Measurements from ENCODE around the gene B3GNT4. TPM values are rescaled to one million over a fixed set of nuclear protein-coding genes. Genes with fewer than 3 reads are reported as not detected.

The B3GNT4 gene
- total RNA-seq, 4 donors from 2014 or later: 0.24 to 0.37 TPM; not detected in 2

DNA sequence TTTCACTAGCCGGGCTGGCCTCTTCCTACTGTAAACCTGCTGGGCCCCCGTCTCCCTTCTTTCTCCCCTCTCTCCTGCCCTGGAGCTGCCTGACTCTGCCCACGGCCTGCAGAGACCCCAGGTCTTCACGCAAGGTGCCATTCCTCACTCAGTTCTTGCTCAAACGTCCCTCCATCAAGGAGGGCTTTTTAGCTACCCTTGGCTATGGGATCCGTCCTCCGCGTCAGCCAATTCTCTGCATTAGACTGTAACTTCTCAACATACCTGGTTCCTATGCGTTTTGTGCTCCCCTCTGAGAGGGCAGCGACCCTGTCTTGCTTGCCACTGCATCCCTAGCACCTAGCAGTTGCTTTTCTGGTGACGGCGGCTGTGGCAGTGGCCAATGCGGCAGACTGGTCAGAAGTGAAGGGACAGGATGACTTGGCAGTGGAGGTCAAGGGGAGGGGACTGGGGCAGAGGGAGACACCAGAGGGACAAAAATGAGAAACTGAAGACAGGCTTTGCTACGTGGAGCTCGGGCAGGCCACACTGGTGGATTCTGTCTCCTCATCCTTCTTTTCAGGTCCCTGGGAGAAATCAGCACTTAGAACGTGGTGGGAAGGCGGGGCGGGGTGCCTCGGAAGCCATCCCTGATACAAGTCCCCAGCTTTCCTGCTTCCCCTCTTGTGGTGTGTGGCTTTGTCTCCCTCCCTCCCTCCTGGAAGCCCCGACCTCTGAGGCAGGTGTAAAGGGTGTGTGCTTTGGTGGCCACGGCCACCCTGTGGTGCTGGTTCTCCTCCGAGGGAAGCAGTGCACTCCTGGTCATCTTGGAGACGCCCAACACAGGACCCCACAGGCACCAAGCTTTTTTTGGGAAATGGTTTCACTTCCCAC lies 1.8 kb downstream of the B3GNT4 start:
- TF ChIP-seq, protein P1, sequence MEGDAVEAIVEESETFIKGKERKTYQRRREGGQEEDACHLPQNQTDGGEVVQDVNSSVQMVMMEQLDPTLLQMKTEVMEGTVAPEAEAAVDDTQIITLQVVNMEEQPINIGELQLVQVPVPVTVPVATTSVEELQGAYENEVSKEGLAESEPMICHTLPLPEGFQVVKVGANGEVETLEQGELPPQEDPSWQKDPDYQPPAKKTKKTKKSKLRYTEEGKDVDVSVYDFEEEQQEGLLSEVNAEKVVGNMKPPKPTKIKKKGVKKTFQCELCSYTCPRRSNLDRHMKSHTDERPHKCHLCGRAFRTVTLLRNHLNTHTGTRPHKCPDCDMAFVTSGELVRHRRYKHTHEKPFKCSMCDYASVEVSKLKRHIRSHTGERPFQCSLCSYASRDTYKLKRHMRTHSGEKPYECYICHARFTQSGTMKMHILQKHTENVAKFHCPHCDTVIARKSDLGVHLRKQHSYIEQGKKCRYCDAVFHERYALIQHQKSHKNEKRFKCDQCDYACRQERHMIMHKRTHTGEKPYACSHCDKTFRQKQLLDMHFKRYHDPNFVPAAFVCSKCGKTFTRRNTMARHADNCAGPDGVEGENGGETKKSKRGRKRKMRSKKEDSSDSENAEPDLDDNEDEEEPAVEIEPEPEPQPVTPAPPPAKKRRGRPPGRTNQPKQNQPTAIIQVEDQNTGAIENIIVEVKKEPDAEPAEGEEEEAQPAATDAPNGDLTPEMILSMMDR (IDR thresholded peaks at IDR 0.05): no peak
- DNase-seq (ENCODE audit: low spot score) (no peak), ATAC-seq (ENCODE audit: low FRiP score) (no peak)

DNA sequence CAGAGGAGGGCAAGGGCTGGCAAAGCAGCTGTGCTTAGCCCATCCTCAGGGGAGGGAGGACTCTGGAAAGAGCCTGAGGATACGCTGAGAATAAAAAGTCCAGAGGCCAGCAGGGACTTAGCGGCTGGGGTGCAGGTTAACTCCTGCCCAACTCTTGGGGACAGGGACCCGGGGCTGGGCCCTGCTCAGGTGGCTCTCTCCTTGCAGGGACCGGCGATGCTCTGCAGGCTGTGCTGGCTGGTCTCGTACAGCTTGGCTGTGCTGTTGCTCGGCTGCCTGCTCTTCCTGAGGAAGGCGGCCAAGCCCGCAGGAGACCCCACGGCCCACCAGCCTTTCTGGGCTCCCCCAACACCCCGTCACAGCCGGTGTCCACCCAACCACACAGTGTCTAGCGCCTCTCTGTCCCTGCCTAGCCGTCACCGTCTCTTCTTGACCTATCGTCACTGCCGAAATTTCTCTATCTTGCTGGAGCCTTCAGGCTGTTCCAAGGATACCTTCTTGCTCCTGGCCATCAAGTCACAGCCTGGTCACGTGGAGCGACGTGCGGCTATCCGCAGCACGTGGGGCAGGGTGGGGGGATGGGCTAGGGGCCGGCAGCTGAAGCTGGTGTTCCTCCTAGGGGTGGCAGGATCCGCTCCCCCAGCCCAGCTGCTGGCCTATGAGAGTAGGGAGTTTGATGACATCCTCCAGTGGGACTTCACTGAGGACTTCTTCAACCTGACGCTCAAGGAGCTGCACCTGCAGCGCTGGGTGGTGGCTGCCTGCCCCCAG lies 2.8 kb downstream of the B3GNT4 start:
- ATAC-seq (ENCODE audit: low FRiP score) (no peak), DNase-seq (ENCODE audit: low spot score) (no peak)
- TF ChIP-seq, protein P1 (IDR thresholded peaks at IDR 0.05): no peak

DNA sequence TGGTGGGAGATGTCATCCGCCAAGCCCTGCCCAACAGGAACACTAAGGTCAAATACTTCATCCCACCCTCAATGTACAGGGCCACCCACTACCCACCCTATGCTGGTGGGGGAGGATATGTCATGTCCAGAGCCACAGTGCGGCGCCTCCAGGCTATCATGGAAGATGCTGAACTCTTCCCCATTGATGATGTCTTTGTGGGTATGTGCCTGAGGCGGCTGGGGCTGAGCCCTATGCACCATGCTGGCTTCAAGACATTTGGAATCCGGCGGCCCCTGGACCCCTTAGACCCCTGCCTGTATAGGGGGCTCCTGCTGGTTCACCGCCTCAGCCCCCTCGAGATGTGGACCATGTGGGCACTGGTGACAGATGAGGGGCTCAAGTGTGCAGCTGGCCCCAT lies 3.5 kb downstream of the B3GNT4 start:
- ATAC-seq (ENCODE audit: low FRiP score) (no peak), DNase-seq (ENCODE audit: low spot score) (no peak)
- TF ChIP-seq, protein P1 (IDR thresholded peaks at IDR 0.05): no peak

- TF ChIP-seq, protein P1 (IDR thresholded peaks at IDR 0.05): no peak
- DNase-seq (ENCODE audit: low spot score) (no peak), ATAC-seq (ENCODE audit: low FRiP score) (no peak)
Observed at GRCh38 chr12:122207391-122207790, 3.9 kb downstream of the B3GNT4 start.

DNA sequence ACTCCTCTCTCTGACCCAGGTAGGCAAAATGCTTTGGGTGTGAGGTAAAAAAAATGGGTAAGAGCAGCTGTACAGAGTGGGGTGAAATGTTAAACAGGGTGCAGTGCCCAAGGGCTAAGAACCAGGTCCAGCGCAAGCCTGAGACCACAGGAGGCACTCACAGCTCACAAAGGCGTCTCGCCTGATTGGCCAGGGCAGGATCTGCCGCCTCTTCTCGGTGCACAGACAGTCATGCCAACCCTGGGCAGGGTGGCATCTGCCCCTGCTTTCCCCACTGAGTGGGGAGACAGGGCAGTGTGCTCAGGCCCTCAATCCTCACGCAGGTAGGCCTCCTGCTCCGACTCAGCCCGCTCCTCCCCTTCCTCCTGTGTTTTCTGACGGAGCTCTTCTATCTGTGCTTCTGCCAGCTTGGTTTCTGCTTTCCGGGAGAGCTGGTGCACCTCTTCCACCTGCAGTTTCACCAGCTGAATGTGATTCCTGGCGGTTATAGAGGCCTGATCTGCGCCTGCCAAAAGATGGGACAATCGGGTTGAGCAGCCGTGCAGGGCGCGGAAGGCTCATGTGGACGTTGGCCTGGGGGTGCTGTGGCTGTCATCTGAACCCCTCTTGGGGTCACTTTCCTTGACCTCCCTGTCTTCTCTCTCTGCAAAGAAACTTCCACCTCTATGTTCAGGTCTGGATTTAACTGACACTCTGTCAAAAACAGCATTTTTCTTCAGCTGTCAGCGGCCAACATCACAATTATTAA lies 4.7 kb downstream of the B3GNT4 start:
- ATAC-seq (ENCODE audit: low FRiP score) (no peak), DNase-seq (ENCODE audit: low spot score) (no peak)
- TF ChIP-seq, protein P1 (IDR thresholded peaks at IDR 0.05): no peak

- TF ChIP-seq, protein P1 (IDR thresholded peaks at IDR 0.05): no peak
- ATAC-seq (ENCODE audit: low FRiP score) (no peak), DNase-seq (ENCODE audit: low spot score) (no peak)
Observed at GRCh38 chr12:122215771-122216170, 12.3 kb downstream of the B3GNT4 start.
